DND-41 (cell line): ENCODE measurements around the gene EMP2.

ENCODE experiments used
- ATAC-seq: fragments of 200-7000 bp; cut with Tn5 transposase; 3 replicates; pipeline ENCODE4 v1.9.1; 2021; ENCODE audit warnings: low read depth; ENCODE audit not compliant: insufficient read depth
- DNase-seq: peaks from one replicate; pipeline ENCODE4 v3.0.0-alpha.2; 2020
- H2AFZ ChIP-seq: 2 replicates; pipeline ENCODE4 v1.6.0; 2012; ENCODE audit warnings: low read depth, low read length
- H3K27ac ChIP-seq: 2 replicates; pipeline ENCODE4 v1.5.1; 2012; ENCODE audit warnings: low read length, inconsistent platforms
- H3K27me3 ChIP-seq: fragments of 200-600 bp; sonication (generic); 2 replicates; pipeline ENCODE4 v1.6.0; 2012; ENCODE audit warnings: low read length, mild to moderate bottlenecking, inconsistent platforms; ENCODE audit not compliant: insufficient read depth, poor library complexity
- H3K36me3 ChIP-seq: 2 replicates; pipeline ENCODE4 v1.5.1; 2012; ENCODE audit warnings: low read length, inconsistent platforms; ENCODE audit not compliant: insufficient read depth
- H3K4me1 ChIP-seq: 2 replicates; pipeline ENCODE4 v1.5.1; 2012; ENCODE audit warnings: mild to moderate bottlenecking, low read length; ENCODE audit not compliant: insufficient read depth
- H3K4me2 ChIP-seq: 2 replicates; pipeline ENCODE4 v1.6.0; 2012; ENCODE audit warnings: mild to moderate bottlenecking, moderate library complexity, low read length, inconsistent platforms; ENCODE audit not compliant: insufficient read depth
- H3K4me3 ChIP-seq, 2 experiments: fragments of 200-600 bp in 1 of 2; shearing (Covaris generic) in 1 of 2; 2 replicates each; pipeline ENCODE4 v1.5.1; 2012 to 2016; ENCODE audit warnings: inconsistent platforms in 2 of 2, low read length in 2 of 2, mild to moderate bottlenecking in 2 of 2, low read depth in 1 of 2, moderate library complexity in 1 of 2
- H3K79me2 ChIP-seq: 2 replicates; pipeline ENCODE4 v1.6.0; 2012; ENCODE audit warnings: low read length, inconsistent platforms; ENCODE audit not compliant: insufficient read depth
- H3K9ac ChIP-seq: 2 replicates; pipeline ENCODE4 v1.6.0; 2012; ENCODE audit warnings: low read depth, mild to moderate bottlenecking, inconsistent platforms, low read length, moderate library complexity
- H3K9me3 ChIP-seq: 2 replicates; pipeline ENCODE4 v1.5.1; 2012; ENCODE audit warnings: low read length, moderate library complexity, mild to moderate bottlenecking, inconsistent platforms; ENCODE audit not compliant: insufficient read depth, severe bottlenecking
- H4K20me1 ChIP-seq: 2 replicates; pipeline ENCODE4 v1.6.0; 2012; ENCODE audit warnings: low read length; ENCODE audit not compliant: insufficient read depth
- CTCF ChIP-seq: IDR thresholded peaks from 2 replicates; pipeline ENCODE4 v1.5.1; 2012; ENCODE audit warnings: borderline replicate concordance, low read length, moderate library complexity, mild to moderate bottlenecking; ENCODE audit not compliant: poor library complexity, severe bottlenecking; ENCODE audit errors: extremely low read depth
- EZH2 ChIP-seq: IDR thresholded peaks from 3 replicates; pipeline ENCODE4 v1.6.1; 2012; ENCODE audit warnings: borderline replicate concordance, low read depth, mild to moderate bottlenecking, moderate library complexity, low read length, inconsistent platforms; ENCODE audit not compliant: severe bottlenecking

Gene EMP2

DNA sequence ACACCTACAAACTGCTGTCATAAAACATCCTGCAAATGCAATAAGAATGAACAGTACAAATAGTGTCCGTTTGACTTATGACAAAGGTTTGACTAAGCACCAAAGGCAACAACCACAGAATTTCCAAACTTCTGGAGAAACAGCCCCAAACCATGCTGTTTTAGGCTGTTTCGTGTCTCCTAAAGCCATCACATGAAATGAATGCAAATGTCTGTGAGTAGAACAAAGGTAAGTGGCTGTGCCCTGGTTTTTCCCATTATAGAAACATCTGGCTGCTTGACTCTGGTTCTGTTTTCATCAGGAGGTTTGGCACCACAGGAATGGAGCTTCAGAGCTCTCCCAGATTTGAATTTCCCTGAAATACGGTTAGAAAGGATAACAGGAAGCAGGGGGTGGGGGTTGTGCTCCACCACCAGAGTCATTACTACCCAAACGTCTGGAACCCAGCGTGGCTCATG is 4.6 kb upstream of the EMP2 start:
- ATAC-seq, result no peak
- no peak for DNase-seq
- Histone ChIP-seq H2AFZ (no peak overlapping the region), H3K36me3 (no peaks in the 10 kb centered on the region), H3K27me3 (peaks cover 14% of the 10 kb centered on the region), H3K27ac (no peak overlapping the region), H3K4me3 (no peak overlapping the region), H3K4me1 (no peaks in the 10 kb centered on the region), H3K79me2 (no peaks in the 10 kb centered on the region), H3K9me3 (no peaks in the 10 kb centered on the region), H3K4me2 (no peak overlapping the region), H3K9ac (no peak overlapping the region), H4K20me1 (no peaks in the 10 kb centered on the region)
- TF ChIP-seq EZH2, result no peak
- TF ChIP-seq CTCF, result no peak

DNA sequence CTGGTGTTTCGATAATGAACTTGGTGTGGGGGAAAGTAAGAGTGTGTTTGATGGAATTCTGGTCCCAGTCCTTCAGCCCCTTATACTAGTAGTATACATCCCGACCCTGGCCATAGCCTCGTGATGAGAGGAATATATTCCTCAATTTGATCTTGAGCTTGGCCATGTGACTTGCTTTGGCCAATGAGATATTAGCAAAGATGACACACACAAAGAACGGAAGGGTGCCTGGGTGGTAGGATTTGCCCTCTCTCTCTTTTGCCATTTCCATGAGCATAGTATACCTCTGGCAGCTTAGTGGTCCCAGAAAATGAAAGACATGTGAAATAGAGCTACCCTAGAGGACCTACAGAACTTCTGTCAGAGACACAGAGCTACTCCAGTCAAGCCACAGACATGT is 2.9 kb upstream of the EMP2 start:
- peaks cover 9% of the 10 kb centered on the region for H3K27me3 ChIP-seq
- no peak overlapping the region for H3K9ac ChIP-seq
- no peak overlapping the region for H3K4me2 ChIP-seq
- no peaks in the 10 kb centered on the region for H3K36me3 ChIP-seq
- no peak for DNase-seq
- ATAC-seq, result no peak
- no peaks in the 10 kb centered on the region for H3K79me2 ChIP-seq
- TF ChIP-seq CTCF (no peak), EZH2 (no peak)
- no peak overlapping the region for H3K27ac ChIP-seq
- H3K4me1 ChIP-seq, result no peaks in the 10 kb centered on the region
- H2AFZ ChIP-seq, result no peak overlapping the region
- H3K9me3 ChIP-seq, result no peaks in the 10 kb centered on the region
- no peak overlapping the region for H3K4me3 ChIP-seq
- H4K20me1 ChIP-seq, result no peaks in the 10 kb centered on the region

DNA sequence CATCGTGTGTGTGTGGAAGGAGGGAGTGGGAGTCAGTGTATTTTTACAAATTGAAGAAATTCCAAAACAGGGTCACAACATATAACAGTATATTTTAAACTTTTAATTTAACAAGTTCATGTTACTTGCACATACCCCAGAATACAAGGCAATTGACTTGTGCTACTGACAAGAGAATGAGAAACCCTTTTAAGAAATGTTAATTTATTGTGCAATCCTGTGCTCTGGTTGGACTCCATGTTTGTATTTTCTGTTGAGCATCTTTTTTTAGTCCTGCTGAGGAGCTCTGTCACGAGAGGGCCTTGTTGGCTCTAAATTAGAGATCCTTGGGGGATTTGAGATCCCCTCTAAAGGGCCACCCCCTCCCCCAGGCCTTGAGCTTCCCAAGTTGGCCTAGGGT is 1.1 kb upstream of the EMP2 start:
- Histone ChIP-seq H3K4me3 (no peak overlapping the region), H3K4me1 (no peaks in the 10 kb centered on the region), H3K27ac (no peak overlapping the region), H4K20me1 (no peaks in the 10 kb centered on the region), H2AFZ (no peak overlapping the region), H3K36me3 (no peaks in the 10 kb centered on the region), H3K27me3 (peaks cover 8% of the 10 kb centered on the region), H3K9ac (no peak overlapping the region), H3K79me2 (no peaks in the 10 kb centered on the region), H3K4me2 (no peak overlapping the region), H3K9me3 (no peaks in the 10 kb centered on the region)
- ATAC-seq (no peak), DNase-seq (no peak)
- TF ChIP-seq CTCF (no peak), EZH2 (no peak)

- Histone ChIP-seq H3K4me1 (no peaks in the 10 kb centered on the region), H2AFZ (no peak overlapping the region), H3K4me2 (no peak overlapping the region), H3K36me3 (no peaks in the 10 kb centered on the region), H3K27me3 (peaks cover 8% of the 10 kb centered on the region), H3K79me2 (no peaks in the 10 kb centered on the region), H3K9me3 (no peaks in the 10 kb centered on the region), H3K4me3 (no peak overlapping the region), H3K27ac (no peak overlapping the region), H4K20me1 (no peaks in the 10 kb centered on the region), H3K9ac (no peak overlapping the region)
- TF ChIP-seq CTCF (no peak), EZH2 (no peak)
- ATAC-seq (no peak), DNase-seq (no peak)
Measured at GRCh38 chr16:10580883-10581247, 467 bp upstream of the EMP2 start.
